ENCODE measurements around the gene PGAM2.

Gene PGAM2

GRCh38 chr7:44103566-44103922 lies 38.2 kb upstream of the PGAM2 start:
- no peak for DNase-seq

GRCh38 chr7:44102846-44103565 lies 37.6 kb upstream of the PGAM2 start:
- no peak for DNase-seq

GRCh38 chr7:44101966-44102845 lies 36.8 kb upstream of the PGAM2 start:
- DNase-seq: no peak

GRCh38 chr7:44101303-44101965 lies 36.1 kb upstream of the PGAM2 start:
- DNase-seq: no peak

GRCh38 chr7:44100458-44101302 lies 35.3 kb upstream of the PGAM2 start:
- DNase-seq: no peak

- no peak for DNase-seq
Observed at GRCh38 chr7:44099669-44100068, 34.3 kb upstream of the PGAM2 start.

GRCh38 chr7:44098092-44099068 lies 33.0 kb upstream of the PGAM2 start:
- no peak for DNase-seq

GRCh38 chr7:44097064-44097932 lies 31.9 kb upstream of the PGAM2 start:
- DNase-seq: peak; percentile 50

GRCh38 chr7:44096326-44096881 lies 31.0 kb upstream of the PGAM2 start:
- DNase-seq: no peak

- DNase-seq: no peak
Observed at GRCh38 chr7:44095781-44096180, 30.4 kb upstream of the PGAM2 start.

- no peak for DNase-seq
Observed at GRCh38 chr7:44094883-44095592, 29.7 kb upstream of the PGAM2 start.

GRCh38 chr7:44094365-44094764 lies 29.0 kb upstream of the PGAM2 start:
- no peak for DNase-seq

- DNase-seq: no peak
Observed at GRCh38 chr7:44093102-44093641, 27.8 kb upstream of the PGAM2 start.

GRCh38 chr7:44087911-44088838 lies 22.8 kb upstream of the PGAM2 start:
- no peak for DNase-seq

- no peak for DNase-seq
Observed at GRCh38 chr7:44086627-44087026, 21.3 kb upstream of the PGAM2 start.

GRCh38 chr7:44085546-44085945 lies 20.2 kb upstream of the PGAM2 start:
- no peak for DNase-seq

- no peak for DNase-seq
Observed at GRCh38 chr7:44084701-44085100, 19.3 kb upstream of the PGAM2 start.

GRCh38 chr7:44083796-44084195 lies 18.4 kb upstream of the PGAM2 start:
- no peak for DNase-seq

All from activated CD4-positive, alpha-beta T cell treated with anti-CD3 and anti-CD28 coated beads for 48 hours (primary cell).